ENCODE measurements around the gene NEK6.
"Not testable (repeated sequence)": the region's sequence is repeated elsewhere in the genome, so short reads cannot be mapped to it uniquely, and the experiment has no call there.

The NEK6 gene

DNA sequence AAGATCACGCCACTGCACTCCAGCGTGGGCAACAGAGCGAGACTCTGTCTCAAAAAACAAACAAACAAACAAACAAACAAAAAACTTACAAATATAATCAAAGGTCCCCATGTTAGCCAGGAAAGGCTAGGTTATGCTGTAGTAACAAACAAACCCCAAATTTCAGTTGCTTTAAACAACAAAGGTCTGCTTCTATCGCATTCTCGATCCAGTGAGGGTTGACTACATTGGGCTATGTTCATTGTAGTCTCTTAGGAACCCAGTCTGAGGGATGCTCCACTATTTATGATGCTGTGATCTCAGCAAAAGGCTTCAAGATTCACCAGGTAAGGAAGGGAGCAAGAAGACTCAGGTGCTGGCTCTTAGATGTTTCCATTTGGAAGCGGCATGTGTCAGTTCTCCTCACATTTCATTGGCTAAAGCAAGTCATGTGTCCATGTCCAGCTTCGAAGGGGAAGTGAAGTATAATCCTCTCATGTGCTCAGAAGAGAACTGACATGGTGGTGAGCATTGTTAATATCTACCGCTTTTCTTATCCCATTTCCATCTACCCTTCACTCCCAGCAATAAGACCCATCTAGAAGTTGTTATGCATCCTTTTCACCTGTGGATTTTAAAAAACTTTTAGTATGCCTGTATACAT, 26.5 kb upstream of the NEK6 start:
- DNase-seq: no peak

DNA sequence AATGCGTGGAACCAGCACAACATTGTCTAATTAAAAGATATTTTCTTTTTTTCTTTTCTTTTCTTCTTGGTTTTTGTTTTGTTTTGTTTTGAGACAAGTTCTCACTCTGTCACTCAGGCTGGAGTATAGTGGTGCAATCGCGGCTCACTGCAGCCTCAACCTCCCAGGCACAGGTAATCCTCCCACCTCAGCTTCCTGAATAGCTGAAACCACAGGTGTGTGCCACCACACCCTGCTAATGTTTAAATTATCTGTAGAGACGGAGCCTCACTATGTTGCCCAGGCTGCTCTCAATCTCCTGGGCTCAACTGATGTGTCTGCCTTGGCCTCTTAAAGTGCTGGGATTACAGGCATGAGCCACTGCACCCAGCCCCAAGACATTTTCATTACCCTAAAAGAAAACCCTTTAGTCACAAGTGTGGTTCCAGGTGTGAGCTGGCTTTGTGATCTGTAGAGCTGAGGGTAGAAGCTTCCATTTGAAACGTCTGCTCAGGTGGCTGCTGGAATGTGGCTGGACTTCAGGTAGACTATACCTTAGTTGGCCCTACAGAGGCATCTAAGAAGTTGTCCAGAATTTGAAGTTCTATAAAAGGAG, 19.1 kb upstream of the NEK6 start:
- DNase-seq: no peak

DNA sequence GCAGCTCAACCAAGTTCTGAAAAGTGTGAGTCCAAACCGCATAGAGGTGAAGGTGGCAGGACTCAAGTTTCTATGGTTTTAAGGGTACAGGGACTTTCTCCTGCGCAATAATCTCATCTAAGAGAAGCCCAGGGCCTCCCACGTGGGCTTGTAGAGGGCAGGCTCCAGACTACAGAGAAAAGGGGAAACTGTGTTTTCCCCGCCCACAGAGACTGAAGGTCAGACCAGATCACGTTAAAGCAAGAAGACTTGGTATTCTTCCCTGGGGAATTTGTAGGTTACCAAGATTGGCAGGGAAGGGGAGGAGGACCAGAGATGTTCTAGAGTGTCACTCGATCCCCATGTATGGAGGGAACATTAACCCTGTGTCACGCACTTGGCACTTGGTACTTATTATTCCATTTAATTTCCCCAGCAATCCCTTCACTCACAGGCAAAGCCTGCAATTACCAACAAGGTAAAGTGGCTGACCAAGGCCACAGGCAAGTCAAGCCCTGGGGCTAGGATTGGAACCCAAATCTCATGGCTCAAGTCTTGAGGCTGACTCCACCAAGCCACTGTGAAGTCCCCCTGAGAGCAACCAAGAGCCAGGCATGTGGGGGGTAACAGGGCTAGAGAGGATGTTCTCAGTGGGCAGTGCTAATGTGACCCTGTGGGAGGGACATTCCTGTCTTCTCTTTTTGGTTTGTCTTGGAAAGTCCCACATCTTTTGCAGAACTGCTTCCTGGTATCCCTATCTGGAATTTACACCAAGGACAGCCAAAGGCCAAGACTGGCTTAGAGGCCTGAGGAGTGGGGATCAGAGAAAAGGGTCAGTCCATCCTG, 18.3 kb upstream of the NEK6 start:
- no peak for DNase-seq

DNA sequence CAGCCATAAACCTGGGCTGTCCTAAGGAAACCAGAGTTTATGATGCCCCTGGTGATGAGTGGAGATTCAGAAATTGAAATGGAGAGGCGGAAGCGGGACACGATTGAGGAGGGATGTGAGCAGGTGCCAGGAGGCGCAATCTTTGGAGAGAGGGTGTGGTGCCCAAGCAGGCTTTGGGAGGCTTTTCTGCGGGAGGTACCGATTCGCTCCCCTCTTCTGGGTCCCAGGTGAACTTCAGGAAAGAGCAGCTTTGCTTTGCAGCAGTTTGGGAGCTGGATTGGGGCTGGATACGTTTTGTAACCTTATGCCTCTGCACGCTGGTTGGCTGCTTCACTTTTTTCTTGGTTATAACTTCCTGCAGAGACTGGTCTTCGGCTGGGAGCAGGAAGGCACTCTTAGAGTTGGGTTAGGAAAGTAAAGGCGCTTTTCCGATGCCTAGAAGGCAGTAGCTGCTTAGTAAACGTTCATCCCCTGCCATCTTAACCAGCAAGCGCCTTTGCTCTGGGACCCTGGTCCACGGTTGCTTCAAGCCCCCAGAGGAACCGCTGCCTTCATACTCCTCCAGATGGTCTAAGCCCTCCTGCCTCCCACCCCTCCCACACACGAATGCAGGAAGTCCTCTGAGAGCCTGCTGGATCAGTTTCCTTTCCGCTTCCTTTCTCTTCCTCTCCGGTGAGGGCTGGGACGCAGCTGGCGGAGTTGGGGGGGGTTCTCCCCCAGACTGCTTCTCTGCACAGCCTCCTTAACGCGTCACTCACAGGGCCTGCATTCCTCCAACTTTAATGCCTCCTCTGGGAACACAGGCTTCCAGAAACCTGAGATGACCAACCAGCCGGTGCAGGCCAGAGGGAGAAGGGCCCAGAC, 15.2 kb upstream of the NEK6 start:
- no peak for DNase-seq

DNA sequence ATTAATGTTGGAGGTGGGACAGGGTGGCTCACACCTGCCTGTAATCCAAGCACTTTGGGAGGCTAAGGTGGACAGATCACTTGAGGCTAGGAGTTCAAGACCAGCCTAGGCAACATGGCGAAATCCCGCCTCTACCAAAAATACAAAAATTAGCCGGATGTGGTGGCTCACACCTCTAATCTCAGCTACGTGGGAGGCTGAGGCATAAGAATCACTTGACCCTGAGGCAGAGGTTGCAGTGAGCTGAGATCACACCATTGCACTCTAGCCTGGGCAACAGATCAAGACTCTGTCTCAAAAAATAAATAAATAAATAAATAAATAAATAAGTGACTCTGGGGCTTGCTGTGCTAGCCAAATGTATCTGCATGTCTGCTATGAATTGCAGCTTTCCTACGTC, 10.4 kb upstream of the NEK6 start:
- not testable (repeated sequence) for DNase-seq

DNA sequence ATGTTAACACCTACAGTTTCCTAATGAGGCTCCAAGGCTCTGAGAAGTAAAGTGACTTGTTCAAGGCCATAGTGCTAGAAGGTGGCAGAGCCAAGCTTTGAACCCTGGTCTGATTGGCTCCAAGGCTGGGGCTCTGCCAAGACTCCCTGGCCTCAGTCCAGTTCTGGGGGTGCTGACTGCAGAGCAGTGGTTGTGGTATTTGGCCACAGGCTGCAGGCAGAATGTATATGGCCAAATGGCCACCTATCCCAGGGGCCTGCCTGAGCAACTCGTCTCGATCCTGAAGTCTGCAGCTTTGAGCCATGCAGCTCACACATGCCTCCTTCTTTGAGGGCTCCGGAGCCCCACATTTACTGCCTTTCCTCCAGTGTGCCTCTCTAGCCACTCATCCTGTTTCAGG, 9.7 kb upstream of the NEK6 start:
- no peak for DNase-seq

DNA sequence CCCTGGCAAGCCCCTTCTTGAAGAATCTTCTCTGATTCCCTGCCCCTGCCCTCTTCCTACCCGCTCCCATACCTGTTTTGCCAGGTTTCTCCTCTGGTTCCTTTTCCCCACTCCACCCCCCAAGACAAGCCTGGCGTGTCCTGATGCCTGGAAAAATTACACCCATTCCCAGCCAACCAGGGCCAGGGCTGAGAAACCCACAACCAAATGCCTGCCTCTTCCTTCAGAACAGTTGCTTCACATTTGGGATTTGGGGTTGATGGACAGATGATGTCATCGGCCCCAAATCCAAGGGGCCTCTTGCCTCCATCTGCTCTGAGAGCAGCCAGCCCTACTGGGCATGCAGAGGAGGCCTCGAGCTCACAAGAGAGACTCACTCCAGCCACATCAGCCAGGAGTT, 8.8 kb upstream of the NEK6 start:
- no peak for DNase-seq

DNA sequence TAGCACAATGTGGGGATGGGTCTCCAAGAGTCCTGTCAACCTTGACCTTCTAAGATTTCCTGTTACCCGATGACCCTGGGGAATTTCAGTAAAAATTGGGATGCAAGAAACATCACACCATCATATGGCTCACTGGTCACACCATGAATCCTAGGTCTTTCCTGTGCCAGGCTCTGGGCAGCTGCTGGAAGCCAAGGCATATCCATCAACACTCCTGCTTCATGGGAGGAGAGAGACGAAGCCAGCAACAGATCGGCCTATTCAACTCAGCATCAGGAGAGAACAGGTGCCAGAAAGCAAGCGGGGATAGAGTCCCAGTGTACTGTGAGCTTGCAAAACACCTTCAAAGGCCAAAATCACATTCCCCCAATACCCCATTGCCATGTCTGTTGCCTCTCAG, 6.5 kb upstream of the NEK6 start:
- DNase-seq: no peak

DNA sequence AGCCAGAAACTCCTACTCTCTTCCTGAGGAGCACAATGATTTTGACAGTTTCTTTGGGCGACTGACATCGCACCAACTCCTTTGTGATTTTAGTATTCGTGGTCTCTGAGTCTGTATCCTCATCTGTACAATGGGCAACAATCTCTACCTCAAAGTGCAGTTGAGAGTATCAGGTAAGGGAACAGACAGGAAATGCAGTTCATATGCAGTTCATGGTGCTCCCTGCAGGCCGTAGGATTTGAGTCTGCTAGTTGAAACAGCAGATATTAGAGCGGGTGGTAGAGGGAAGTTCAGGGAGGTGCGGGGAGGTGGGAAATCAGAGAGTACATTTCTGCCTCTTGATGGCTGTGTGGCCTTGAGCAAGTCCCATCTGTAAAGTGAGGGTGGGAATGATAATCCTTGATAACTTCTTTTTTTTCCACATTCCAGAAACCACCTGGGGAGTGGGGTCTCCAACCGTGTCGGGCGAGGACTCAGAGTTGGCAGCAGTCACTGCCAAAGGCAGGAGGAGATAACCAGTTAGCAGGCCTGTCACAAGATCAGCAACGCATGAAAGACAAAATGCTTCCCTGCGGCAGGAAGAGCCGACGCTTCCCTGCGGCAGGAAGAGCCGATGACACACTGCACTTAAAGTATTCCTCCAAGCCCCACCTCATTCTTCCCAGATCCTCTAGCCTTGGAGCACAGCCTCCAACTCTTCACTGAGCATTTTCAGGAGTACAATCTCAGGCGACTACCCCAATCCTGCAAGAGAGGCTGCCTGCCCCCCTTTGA, 6.0 kb upstream of the NEK6 start:
- no peak for DNase-seq

DNA sequence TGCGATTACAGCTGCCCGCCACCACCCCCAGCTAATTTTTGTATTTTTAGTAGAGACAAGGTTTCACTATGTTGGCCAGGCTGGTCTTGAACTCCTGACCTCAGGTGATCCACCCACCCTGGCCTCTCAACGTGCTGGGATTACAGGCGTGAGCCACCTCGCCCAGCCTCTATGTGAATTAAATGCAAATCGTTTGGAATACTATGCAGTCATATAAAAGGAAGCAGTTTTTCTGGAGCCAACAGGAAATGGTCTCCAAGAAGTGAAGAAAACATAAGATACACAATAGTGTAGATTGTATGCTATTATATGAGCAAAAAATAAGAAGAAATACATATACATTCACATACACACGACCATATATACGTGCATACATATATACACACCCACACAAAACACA, 4.9 kb upstream of the NEK6 start:
- not testable (repeated sequence) for DNase-seq

DNA sequence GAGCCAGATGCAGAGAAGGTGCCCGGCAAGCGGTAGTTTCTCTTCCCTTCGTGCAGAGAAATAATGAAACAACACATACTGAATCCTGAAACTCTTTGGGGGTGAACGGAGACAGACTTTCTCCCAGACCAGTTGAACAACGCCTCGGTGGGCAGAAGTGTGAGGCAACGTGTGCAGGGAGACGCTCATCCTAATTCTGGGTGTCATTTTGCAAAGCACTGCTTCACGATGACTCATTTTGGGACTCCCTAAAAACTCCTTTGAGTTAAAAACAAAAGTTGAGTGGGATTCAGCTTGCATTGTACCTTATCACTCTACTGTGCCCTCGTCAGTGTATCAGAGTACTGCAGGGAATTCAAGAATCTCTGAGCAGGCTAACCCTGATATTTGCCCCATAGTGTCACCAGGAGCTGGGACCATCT, 3.5 kb upstream of the NEK6 start:
- DNase-seq: no peak

DNA sequence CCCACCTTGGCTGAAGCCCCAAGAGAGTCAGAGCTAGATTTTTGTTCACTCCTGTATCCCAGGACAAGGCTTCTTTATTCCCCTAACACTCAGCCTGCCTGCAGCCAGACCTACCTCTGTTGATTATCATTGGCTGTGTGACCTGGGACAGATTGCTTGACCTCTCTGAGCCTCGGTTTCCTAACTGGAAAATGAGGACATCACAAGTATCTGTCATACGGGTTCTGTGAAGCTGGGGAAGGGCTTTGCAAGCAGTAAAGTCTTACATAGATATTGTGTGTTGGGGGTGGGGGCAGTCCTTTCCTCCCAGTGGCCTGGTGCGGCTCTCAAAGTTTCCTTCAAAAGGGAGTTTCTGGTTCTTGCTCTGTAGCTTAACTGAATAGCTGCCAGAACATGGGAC, 2.5 kb upstream of the NEK6 start:
- no peak for DNase-seq

DNA sequence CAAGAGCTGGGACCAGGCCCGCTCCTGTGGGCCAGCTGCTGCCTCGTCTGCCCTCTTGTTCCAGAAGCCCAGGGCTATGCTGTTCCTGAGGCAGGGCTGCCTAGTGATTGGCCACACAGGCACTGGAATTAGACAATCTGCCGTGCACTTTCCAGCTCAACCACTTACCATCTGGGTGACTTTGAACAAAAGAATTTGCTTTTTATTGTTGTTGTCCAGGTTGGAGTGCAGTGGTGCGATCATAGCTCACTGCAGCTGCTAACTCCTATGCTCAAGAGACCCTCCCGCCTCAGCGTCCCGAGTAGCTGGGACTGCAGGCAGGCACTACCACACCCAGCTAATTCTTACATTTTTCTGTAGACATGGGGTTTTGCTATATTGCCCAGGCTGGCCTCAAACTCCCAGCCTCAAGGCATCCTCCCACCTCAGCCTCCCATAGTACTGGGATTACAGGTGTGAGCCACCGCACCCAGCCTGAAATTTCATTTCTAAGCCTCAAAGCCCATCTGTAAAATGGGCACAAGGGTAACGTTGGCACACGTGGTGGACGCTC, 1.2 kb upstream of the NEK6 start:
- peak; percentile 72 for DNase-seq

DNA sequence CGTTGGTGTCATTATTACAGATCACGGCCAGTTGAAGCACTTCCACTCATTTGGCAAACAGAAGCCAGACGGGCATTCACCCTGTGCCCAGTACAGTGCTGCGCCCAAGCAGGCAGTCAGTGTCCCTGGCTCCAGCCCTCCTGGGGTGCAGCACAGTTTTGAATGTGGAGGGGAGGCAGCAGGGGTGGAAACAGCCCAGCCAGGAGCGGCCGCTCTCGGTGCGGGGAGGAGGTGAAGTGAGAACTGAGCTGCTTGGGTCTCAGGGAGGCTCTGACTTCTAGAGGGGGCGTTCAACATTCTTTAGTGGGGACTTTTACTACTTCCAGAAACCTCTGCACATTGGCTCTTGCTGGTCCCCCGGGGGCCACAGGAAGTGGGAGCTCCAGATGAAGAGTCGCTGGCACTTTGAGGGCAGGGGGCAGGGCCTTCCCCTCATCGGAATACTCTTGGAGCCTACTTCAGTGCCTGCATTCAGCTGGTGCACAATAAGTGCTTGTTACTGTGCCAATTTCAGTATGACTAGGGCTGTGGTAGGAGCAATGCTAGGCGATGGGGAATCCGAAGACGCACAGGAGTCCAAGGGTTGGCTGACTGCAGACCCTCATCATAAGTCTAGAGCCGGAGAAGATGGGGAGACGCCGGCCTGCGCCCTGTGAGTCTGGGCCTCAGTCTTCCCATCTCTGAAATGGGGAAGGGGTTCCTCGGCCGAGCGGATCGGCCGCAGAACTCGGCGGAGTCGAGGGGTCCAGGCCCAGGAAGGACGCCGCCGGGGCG, 492 bp upstream of the NEK6 start:
- no peak for DNase-seq

DNA sequence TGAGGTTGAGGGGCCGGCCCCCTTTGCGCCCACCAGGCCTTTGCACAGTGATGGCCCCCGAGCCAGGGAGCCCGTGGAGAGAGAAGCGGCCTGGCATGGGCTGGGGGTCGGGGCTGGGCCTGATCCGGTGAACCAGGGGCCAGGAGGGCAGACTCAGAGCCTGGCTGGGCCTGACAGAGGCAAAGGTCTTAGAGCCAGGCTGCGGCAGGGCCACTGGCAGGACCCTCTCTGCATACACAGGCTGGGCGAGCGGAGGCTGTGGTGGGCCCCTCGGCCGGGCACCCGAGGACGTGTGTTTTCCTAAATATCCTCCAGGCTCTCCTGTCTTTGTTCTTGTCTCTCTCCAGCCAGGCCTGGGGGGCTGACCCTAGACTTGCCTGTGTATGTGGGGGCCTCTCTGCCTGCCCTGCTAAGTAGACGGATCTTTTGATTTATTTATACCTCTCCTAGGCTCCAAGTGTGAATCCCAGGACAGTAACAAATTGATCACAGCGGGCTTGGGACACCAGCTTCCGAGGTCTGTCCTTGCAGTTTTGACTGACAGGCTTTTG, 933 bp downstream of the NEK6 start:
- no peak for DNase-seq

DNA sequence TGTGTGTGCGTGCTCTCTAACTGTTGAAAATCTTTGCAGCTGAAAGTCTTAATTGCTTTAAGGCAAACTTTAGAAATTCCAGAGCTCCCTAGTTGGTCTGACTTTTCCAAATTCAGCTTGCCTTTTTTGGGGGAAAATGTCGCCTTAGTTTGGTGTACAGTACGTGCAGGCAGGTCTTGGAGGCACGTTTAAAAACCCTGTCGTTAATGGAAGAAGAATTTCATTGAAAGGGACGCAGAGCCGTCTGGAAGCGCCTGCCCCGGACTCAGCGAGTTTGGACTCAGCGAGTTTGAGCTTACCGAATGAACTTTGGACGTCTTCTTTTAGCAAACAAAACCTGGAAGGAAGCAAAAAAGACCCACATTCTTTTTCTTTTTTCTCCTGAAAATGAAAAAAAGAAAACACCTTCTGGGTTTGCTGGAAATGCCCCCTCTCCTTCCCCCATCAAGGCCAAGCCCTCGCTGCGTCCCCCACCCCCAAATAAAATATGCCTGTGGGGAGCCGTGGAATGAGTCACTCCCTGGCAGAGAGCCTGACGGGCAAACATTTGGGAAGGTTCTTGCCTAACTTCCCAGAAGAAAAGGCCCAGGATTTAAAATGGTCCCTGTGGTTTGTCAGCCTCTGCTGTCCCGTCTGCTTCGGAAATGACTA, 1.5 kb downstream of the NEK6 start:
- no peak for DNase-seq

DNA sequence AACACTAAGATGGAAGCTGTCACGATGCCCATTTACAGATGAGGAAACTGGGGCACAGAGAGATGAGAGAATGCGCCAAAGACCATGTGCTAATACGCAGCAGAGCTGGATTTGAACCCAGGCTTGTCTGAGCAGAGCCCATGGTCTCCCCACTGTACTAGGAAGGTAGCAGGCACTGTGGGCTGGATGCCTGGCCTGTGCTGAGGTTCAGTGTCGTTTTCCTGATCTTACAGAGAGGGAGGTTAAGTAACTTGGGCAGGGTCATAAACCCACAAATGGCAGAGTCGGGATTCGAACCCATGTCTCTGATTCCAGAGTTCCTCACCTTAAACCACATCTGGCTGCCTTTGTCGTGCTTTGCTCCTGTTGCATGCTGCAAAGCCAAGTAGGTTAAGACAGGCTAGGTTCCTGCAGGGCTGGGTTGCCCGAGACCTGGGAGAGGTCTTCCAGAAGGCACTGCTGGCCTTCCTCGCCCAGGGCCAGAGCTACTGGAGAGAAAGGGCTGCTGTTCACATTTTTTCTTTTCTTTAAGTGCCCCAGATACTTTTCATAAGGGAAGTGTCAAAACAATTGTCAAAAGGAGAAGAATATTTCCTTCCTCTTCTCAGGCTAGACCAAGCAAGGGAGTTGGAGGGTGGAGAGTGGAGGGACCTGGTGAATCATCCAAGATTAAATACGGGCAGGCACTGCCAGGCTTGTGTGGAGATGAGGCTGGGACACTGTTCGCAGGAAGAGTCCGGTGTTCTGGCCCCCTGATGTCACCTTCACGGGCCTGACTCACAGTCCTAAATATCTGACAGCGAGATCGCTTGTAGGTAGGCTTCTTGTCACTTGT, 3.2 kb downstream of the NEK6 start:
- no peak for DNase-seq

DNA sequence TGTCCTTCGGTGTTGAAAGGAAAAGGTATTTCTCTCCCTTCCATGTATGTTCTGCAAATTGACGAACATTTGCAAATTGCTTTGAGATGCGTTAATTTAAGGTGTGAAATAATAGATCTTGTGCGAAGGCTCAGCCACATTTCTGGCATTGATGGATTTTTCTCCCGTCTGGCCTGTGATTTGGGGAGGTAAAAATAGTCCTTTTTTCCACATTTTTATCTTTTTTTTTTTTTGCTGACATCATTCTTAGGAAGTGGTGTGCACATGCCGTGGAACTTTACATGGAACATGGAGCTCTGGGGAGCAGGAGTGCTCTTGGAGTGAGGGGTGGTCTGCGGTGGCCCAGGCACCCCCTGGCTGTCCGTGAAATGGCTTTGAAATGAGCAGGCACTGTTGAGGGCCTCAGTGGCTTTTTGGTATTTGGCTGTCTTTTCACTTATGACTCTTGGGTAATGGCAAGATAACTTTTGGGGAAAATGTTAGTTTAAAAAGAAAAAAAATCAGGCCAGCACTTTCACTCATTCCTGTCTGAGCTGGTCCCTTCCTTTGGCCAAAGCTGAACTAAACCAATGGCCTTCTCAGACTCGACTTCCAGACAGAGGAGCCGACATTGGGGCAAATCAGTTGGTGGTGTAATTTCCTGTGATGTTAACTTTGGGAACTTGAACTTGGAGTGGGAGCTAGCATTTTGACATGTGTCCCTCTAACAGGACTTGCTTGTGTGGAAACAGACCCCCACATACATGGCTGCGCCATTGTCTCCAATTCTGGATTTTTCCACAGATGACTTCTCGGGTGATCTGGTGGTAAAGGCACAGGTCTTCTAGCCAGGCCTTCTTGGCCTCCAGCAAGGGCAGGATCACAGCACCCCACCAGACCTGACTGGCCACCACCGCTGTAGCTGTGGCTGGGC, 4.2 kb downstream of the NEK6 start:
- DNase-seq: no peak

DNA sequence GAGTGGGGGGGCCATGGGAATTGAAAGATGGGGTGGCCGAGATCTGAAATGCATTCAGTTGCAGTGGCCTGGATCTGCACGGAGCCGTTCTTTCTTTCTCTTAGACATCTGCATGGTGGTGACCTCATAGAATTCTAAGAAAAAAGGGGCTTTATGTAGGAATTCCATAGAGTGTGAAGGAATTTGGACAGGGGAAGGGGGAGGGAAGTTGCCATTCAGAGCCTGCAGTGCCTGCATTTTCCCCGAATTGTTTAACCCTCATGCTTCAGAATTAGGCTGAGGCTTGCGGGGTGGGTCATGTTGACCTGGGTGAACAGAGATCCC, 4.9 kb downstream of the NEK6 start:
- DNase-seq: no peak

All from NCI-H345 (cell line).